Vagina (tissue), 2 donors: ENCODE data around the gene XRCC5. TPM values are rescaled to one million over a fixed set of nuclear protein-coding genes. Genes with fewer than 3 reads are reported as not detected.

Source experiments
- DNase-seq, 2 donors: peaks; one replicate each; pipeline ENCODE4 v3.0.0-alpha.2; 2017; ENCODE audit errors: extremely low spot score in 2 of 2
- H3K27ac ChIP-seq: fragments of 200-600 bp; sonication (generic); one replicate; pipeline ENCODE4 v1.5.1; 2019
- H3K27me3 ChIP-seq: fragments of 200-600 bp; sonication (generic); one replicate; pipeline ENCODE4 v1.5.1; 2019
- H3K36me3 ChIP-seq, 2 donors: fragments of 200-600 bp; sonication (generic); one replicate each; pipeline ENCODE4 v1.5.1; 2017 to 2019
- H3K4me1 ChIP-seq: fragments of 200-600 bp; sonication (generic); one replicate; pipeline ENCODE4 v1.5.1; 2019
- H3K4me3 ChIP-seq, 2 donors: fragments of 200-600 bp; sonication (generic); 1 replicate in 1 of 2; 2 replicates in 1 of 2; pipeline ENCODE4 v1.5.1; 2016 to 2019
- H3K9me3 ChIP-seq: fragments of 200-600 bp; sonication (generic); one replicate; pipeline ENCODE4 v1.5.1; 2019
- POLR2A ChIP-seq, 2 donors: fragments of 450-650 bp; IDR thresholded peaks; one replicate each; pipeline ENCODE4 v1.6.1; 2017; ENCODE audit warnings: antibody characterized with exemption in 2 of 2, mild to moderate bottlenecking in 2 of 2, moderate library complexity in 2 of 2
- POLR2AphosphoS5 ChIP-seq, 2 donors: sonication (generic); formaldehyde crosslinking; IDR thresholded peaks; one replicate each; pipeline ENCODE4 v1.9.0; 2017; ENCODE audit warnings: antibody characterized with exemption in 2 of 2, mild to moderate bottlenecking in 2 of 2, low read depth in 1 of 2; ENCODE audit not compliant: insufficient read depth in 1 of 2
- intact Hi-C: fragments of 100-400 bp; cut with DNase I; formaldehyde crosslinking; loops from one replicate; pipeline ENCODE4 v1.15.1; 2023
- total RNA-seq: library from RNA; depleted of rRNA; stranded (reverse); fragments of >200 nt; gene quantifications from one replicate; pipeline ENCODE4 v1.2.3, GENCODE V29; 2016
- TF ChIP-seq, protein P1 (sequence below), 3 experiments: fragments of 450-650 bp in 2 of 3; fragments of 200-600 bp in 1 of 3; sonication (generic) in 1 of 3; IDR thresholded peaks; one replicate each; pipeline ENCODE4 v1.5.1; 2017 to 2019; ENCODE audit warnings: antibody characterized with exemption in 3 of 3, mild to moderate bottlenecking in 2 of 3, moderate library complexity in 2 of 3

Gene XRCC5
- total RNA-seq, 1 donor from 2014 or later: 118 TPM

DNA sequence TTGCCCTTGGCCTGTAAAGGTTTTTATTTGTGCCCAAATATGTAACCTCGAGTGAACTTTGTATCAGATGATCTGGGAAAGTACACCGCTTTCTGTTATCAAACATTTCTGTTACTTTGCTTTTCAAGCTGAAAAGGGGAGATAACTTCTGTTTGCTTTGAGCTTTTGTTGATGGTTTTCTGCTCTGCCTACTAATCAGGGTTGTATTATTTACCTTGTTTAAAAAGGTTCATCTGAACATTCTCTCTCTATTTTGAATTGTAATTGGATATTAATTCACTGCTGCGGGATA is 79.4 kb downstream of the XRCC5 start:
- peak overlapping the region; percentile 14 for H3K27ac ChIP-seq
- H3K36me3 ChIP-seq: peaks cover 0 to 22% of the 10 kb centered on the region in 2 donors
- DNase-seq: no peak
- TF ChIP-seq POLR2AphosphoS5 (IDR thresholded peaks at IDR 0.05; ENCODE audit: insufficient read depth in 1 of 2, low read depth in 1 of 2) (no peak), POLR2A (IDR thresholded peaks at IDR 0.05) (no peak)
- TF ChIP-seq, protein P1, sequence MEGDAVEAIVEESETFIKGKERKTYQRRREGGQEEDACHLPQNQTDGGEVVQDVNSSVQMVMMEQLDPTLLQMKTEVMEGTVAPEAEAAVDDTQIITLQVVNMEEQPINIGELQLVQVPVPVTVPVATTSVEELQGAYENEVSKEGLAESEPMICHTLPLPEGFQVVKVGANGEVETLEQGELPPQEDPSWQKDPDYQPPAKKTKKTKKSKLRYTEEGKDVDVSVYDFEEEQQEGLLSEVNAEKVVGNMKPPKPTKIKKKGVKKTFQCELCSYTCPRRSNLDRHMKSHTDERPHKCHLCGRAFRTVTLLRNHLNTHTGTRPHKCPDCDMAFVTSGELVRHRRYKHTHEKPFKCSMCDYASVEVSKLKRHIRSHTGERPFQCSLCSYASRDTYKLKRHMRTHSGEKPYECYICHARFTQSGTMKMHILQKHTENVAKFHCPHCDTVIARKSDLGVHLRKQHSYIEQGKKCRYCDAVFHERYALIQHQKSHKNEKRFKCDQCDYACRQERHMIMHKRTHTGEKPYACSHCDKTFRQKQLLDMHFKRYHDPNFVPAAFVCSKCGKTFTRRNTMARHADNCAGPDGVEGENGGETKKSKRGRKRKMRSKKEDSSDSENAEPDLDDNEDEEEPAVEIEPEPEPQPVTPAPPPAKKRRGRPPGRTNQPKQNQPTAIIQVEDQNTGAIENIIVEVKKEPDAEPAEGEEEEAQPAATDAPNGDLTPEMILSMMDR (IDR thresholded peaks at IDR 0.05): no peak
- H3K4me3 ChIP-seq: no peak overlapping the region
- H3K4me1 ChIP-seq: peaks cover 29% of the 10 kb centered on the region
- H3K27me3 ChIP-seq: no peaks in the 10 kb centered on the region
- no peaks in the 10 kb centered on the region for H3K9me3 ChIP-seq
- intact Hi-C loops: no loop called here

DNA sequence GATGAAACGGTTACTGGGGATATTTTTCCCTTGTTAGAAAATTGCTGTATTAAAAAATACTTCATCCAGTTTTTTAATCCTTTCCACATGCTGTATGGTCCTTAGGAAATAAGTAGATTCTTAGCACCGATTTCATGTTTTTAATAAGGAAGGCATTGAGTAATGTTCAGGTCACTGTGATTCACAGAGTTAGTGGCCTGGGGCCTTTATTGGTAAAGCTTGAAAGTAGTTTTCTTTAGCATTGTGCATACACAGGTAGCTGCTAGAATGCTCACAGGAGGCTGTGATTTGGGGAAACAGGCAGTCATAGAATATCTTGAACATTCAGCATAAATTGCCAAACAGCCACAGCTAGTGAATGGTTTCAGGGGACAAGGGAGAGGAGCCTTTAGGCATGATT is 79.8 kb downstream of the XRCC5 start:
- Histone ChIP-seq H3K9me3 (no peaks in the 10 kb centered on the region), H3K4me1 (peaks cover 29% of the 10 kb centered on the region), H3K4me3 (no peak overlapping the region), H3K27me3 (no peaks in the 10 kb centered on the region), H3K27ac (peak overlapping the region; percentile 14), H3K36me3 (peaks cover 0 to 24% of the 10 kb centered on the region in 2 donors)
- intact Hi-C loops: no loop called here
- no peak for DNase-seq
- TF ChIP-seq, protein P1 (IDR thresholded peaks at IDR 0.05): no peak
- TF ChIP-seq POLR2A (IDR thresholded peaks at IDR 0.05) (no peak), POLR2AphosphoS5 (IDR thresholded peaks at IDR 0.05; ENCODE audit: insufficient read depth in 1 of 2, low read depth in 1 of 2) (no peak)

DNA sequence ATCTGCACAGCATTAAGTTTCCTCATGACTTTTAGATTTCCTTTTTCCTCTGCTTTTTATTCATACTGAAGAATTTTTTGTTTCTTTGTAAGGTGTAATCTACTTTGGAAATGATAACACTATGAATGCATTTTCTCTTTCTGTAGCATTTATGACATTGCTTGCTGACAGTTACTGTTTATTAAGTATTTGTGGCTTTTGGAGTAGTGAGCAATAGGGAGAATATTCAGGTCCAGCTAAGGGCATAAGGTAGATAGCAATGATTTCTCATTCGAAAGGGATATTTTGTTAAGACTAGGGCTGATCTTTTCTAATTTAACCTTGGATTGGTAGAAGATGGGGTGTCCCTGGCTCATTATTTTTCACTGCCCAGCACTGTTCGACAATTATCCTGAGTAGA is 80.3 kb downstream of the XRCC5 start:
- peak overlapping the region; percentile 14 for H3K27ac ChIP-seq
- peaks cover 0 to 27% of the 10 kb centered on the region in 2 donors for H3K36me3 ChIP-seq
- no peak overlapping the region for H3K4me3 ChIP-seq
- peaks cover 26% of the 10 kb centered on the region for H3K4me1 ChIP-seq
- TF ChIP-seq, protein P1 (IDR thresholded peaks at IDR 0.05): no peak
- TF ChIP-seq POLR2AphosphoS5 (IDR thresholded peaks at IDR 0.05; ENCODE audit: insufficient read depth in 1 of 2, low read depth in 1 of 2): no peak
- H3K9me3 ChIP-seq: no peaks in the 10 kb centered on the region
- H3K27me3 ChIP-seq: no peaks in the 10 kb centered on the region
- DNase-seq: no peak
- intact Hi-C loops: no loop called here

DNA sequence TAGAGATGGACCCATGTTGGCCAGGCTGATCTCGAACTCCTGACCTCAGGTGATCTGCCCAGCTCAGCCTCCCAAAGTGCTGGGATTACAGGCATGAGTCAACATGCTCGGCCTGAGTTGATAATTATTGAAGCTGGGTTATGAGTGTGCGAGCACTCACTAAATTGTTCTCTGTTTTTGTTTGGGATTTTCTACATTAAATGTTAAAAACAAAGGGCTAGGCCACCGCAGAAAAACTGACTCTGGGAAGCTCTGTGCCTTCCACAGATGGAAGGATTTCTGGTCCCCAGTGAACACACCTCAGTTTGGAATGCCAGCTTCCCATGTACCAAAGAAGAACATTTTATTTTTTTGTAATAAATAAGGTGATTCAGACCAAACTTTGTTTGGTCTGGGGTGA is 83.0 kb downstream of the XRCC5 start:
- intact Hi-C loops: no loop called here
- no peak overlapping the region for H3K27ac ChIP-seq
- TF ChIP-seq, protein P1 (IDR thresholded peaks at IDR 0.05): no peak
- no peak for TF ChIP-seq POLR2AphosphoS5 (IDR thresholded peaks at IDR 0.05; ENCODE audit: insufficient read depth in 1 of 2, low read depth in 1 of 2)
- TF ChIP-seq POLR2A (IDR thresholded peaks at IDR 0.05): no peak
- no peak for DNase-seq
- no peaks in the 10 kb centered on the region for H3K27me3 ChIP-seq
- no peaks in the 10 kb centered on the region for H3K9me3 ChIP-seq
- H3K4me3 ChIP-seq: no peak overlapping the region
- peaks cover 21% of the 10 kb centered on the region for H3K4me1 ChIP-seq
- peaks cover 0 to 48% of the 10 kb centered on the region in 2 donors for H3K36me3 ChIP-seq

DNA sequence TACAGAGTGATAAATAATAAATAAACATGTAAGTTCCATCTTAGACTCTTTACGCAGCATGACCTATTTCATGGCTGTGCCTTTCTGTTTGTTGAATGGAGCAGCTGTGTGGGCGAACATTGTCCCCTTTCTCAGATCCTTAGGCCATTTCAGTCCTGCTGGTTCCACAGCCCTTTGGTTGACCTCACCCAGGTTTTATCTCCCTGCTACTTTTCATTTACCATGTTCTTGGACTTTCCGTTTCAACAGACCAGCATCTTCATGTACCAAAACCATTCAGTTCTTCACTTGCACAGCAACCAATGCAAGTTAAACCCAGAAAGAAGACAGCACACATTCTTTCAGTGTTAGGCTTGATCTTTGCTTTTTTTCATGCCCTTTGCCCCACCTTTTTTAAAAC is 83.8 kb downstream of the XRCC5 start:
- Histone ChIP-seq H3K4me3 (no peak overlapping the region), H3K27ac (no peak overlapping the region), H3K4me1 (peaks cover 18% of the 10 kb centered on the region), H3K27me3 (no peaks in the 10 kb centered on the region), H3K9me3 (no peaks in the 10 kb centered on the region), H3K36me3 (peaks cover 0 to 55% of the 10 kb centered on the region in 2 donors)
- intact Hi-C loops: no loop called here
- TF ChIP-seq POLR2A (IDR thresholded peaks at IDR 0.05): no peak
- TF ChIP-seq, protein P1 (IDR thresholded peaks at IDR 0.05): no peak
- no peak for TF ChIP-seq POLR2AphosphoS5 (IDR thresholded peaks at IDR 0.05; ENCODE audit: insufficient read depth in 1 of 2, low read depth in 1 of 2)
- no peak for DNase-seq
